Keratinocyte (primary cell): ENCODE results near the gene DENND2C. TPM values are rescaled to one million over a fixed set of nuclear protein-coding genes. Genes with fewer than 3 reads are reported as not detected.

Experiments
- DNase-seq: peaks from one replicate; pipeline ENCODE4 v3.0.0-alpha.2; 2011; ENCODE audit warnings: low read depth, missing footprints, low spot score
- FAIRE-seq: peaks from 2 replicates; lab custom pipeline; 2011; peaks lifted over from hg19 to GRCh38; lab: Jason Lieb, UNC
- H2AFZ ChIP-seq: 2 replicates; pipeline ENCODE4 v1.6.0; 2012; ENCODE audit warnings: low read length, control low read depth, inconsistent platforms; ENCODE audit not compliant: control insufficient read depth
- H3K27ac ChIP-seq: 2 replicates; pipeline ENCODE4 v1.5.1; 2011; ENCODE audit warnings: low read length; ENCODE audit not compliant: control insufficient read depth, insufficient read depth
- H3K27me3 ChIP-seq: 3 replicates; pipeline ENCODE4 v1.6.0; 2011; ENCODE audit warnings: low read length; ENCODE audit not compliant: control insufficient read depth, insufficient read depth; ENCODE audit errors: extremely low read depth
- H3K36me3 ChIP-seq, 2 experiments: 2 replicates in 1 of 2; 3 replicates in 1 of 2; pipeline ENCODE4 v1.5.1; 2011; ENCODE audit warnings: low read length in 2 of 2, mild to moderate bottlenecking in 1 of 2; ENCODE audit not compliant: control insufficient read depth in 2 of 2, insufficient read depth in 2 of 2; ENCODE audit errors: extremely low read depth in 1 of 2
- H3K4me1 ChIP-seq: 3 replicates; pipeline ENCODE4 v1.5.1; 2011; ENCODE audit warnings: low read length; ENCODE audit not compliant: control insufficient read depth, insufficient read depth; ENCODE audit errors: extremely low read depth
- H3K4me2 ChIP-seq: 3 replicates; pipeline ENCODE4 v1.6.0; 2011; ENCODE audit warnings: low read depth, low read length; ENCODE audit not compliant: control insufficient read depth, insufficient read depth; ENCODE audit errors: extremely low read depth
- H3K4me3 ChIP-seq, 3 experiments: fragments of 200-600 bp in 1 of 3; sonication (generic) in 1 of 3; 2 replicates in 2 of 3; 3 replicates in 1 of 3; pipeline ENCODE4 v1.5.1; 2011 to 2016; ENCODE audit warnings: low read length in 3 of 3, mild to moderate bottlenecking in 3 of 3, control low read depth in 2 of 3, inconsistent platforms in 1 of 3, low read depth in 1 of 3, mixed read lengths in 1 of 3, mixed run types in 1 of 3, moderate library complexity in 1 of 3; ENCODE audit not compliant: control insufficient read depth in 2 of 3, insufficient read depth in 2 of 3; ENCODE audit errors: extremely low read depth in 1 of 3
- H3K79me2 ChIP-seq: 2 replicates; pipeline ENCODE4 v1.6.0; 2012; ENCODE audit warnings: low read length; ENCODE audit not compliant: control insufficient read depth, insufficient read depth
- H3K9ac ChIP-seq: 3 replicates; pipeline ENCODE4 v1.6.0; 2011; ENCODE audit warnings: low read length; ENCODE audit not compliant: control insufficient read depth, insufficient read depth; ENCODE audit errors: extremely low read depth
- H3K9me1 ChIP-seq: 3 replicates; pipeline ENCODE4 v1.6.0; 2011; ENCODE audit warnings: low read length; ENCODE audit not compliant: control insufficient read depth, insufficient read depth; ENCODE audit errors: extremely low read depth
- H3K9me3 ChIP-seq: 2 replicates; pipeline ENCODE4 v1.5.1; 2012; ENCODE audit warnings: low read depth, low read length; ENCODE audit not compliant: control insufficient read depth
- H4K20me1 ChIP-seq: 3 replicates; pipeline ENCODE4 v1.6.0; 2011; ENCODE audit warnings: low read length; ENCODE audit not compliant: control insufficient read depth, insufficient read depth; ENCODE audit errors: extremely low read depth
- CTCF ChIP-seq, 3 experiments: IDR thresholded peaks in 1 of 3; conservative IDR thresholded peaks in 1 of 3; optimal IDR thresholded peaks in 1 of 3; 2 replicates in 2 of 3; 3 replicates in 1 of 3; pipeline versions ENCODE3 to v1.5.1; 2011; ENCODE audit warnings: low read length in 3 of 3, mild to moderate bottlenecking in 3 of 3, moderate library complexity in 2 of 3, control low read depth in 1 of 3, inconsistent platforms in 1 of 3; ENCODE audit not compliant: insufficient read depth in 2 of 3; ENCODE audit errors: extremely low read depth in 1 of 3
- EZH2 ChIP-seq: IDR thresholded peaks from one replicate; pipeline ENCODE4 v1.6.1; 2012; ENCODE audit warnings: inconsistent platforms, mild to moderate bottlenecking, low read length, moderate library complexity
- dilution Hi-C: fragments of 300-500 bp; cut with MboI; formaldehyde crosslinking; loops from one replicate; pipeline ENCODE4 v1.7.0; 2020; ENCODE audit warnings: low sequenced_read_pairs; ENCODE audit not compliant: extremely low pct_ligation_motif_present
- polyA plus RNA-seq, 5 experiments: library from polyadenylated mRNA; depleted of rRNA in 3 of 5; stranded (reverse) in 3 of 5; stranded (forward) in 1 of 5; unstranded in 1 of 5; fragments of >200 nt; gene quantifications; 1 replicate in 1 of 5; 2 replicates in 3 of 5; 3 replicates in 1 of 5; pipeline versions ENCODE4 v1.2.1 to v1.2.3, GENCODE V29; 2011 to 2012; ENCODE audit warnings: missing spikeins in 2 of 5, low read depth in 1 of 5, low replicate concordance in 1 of 5

DENND2C gene
- polyA plus RNA-seq, 1 donor (not counting 4 experiments of a cell fraction or from before 2014, with no cell fraction given) = 9.5 TPM

DNA sequence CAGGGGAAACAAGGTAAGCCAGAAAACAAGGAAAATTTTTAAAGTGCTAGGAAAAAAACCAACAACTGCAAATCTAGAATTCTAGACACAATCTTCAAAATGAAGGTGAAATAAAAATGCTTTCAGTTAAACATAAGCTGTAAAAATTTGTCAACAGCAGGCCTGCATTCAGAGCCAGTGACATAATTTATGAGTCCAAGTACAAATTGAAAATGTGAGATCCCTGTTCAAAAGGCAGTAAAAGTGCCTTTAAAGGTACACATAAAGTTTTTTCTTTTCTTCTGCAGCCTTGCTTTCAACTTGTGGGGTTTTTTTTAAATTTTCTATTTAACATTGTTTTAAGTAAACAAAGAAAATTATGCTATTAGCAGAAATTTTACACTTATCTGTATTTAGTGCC, 37.4 kb downstream of the DENND2C start:
- Histone ChIP-seq H3K4me1 (peaks cover 10% of the 10 kb centered on the region), H4K20me1 (no peaks in the 10 kb centered on the region), H3K36me3 (no peaks in the 10 kb centered on the region), H3K79me2 (peaks cover 11% of the 10 kb centered on the region), H2AFZ (no peak overlapping the region), H3K27me3 (no peaks in the 10 kb centered on the region), H3K4me3 (no peak overlapping the region), H3K4me2 (no peak overlapping the region), H3K27ac (no peak overlapping the region), H3K9me3 (no peaks in the 10 kb centered on the region), H3K9ac (no peak overlapping the region), H3K9me1 (no peaks in the 10 kb centered on the region)
- DNase-seq (no peak), FAIRE-seq (no peak)
- dilution Hi-C loops = no loop called here
- TF ChIP-seq CTCF (optimal IDR thresholded peaks at IDR 0.05 in 1 of 3, IDR thresholded peaks at IDR 0.05 in 1 of 3, conservative IDR thresholded peaks at IDR 0.05 in 1 of 3; ENCODE audit: extremely low read depth in 1 of 3, insufficient read depth in 2 of 3, low read length in 3 of 3) = no peak
- no peak for TF ChIP-seq EZH2

DNA sequence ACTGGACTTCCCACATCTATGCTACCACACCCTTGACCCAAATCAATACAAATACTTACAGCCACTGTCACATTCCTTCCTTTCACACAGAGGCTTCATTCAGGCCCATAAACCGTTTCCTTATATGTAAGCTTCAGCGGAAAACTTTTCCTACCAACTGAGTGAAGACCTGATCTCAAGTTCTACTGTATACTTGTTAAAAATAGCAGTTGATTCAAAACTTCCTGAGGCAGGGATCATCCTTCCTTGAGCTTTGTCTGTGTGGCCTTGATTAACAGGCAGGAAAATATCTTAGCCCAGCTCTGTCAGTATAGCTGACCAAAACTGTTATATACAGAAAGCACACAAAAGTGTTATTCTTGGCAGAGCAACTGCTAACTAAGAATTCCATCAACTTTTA, 42.7 kb downstream of the DENND2C start:
- Histone ChIP-seq H2AFZ (no peak overlapping the region), H3K9ac (no peak overlapping the region), H3K27me3 (no peaks in the 10 kb centered on the region), H3K9me3 (no peaks in the 10 kb centered on the region), H3K9me1 (no peaks in the 10 kb centered on the region), H4K20me1 (no peaks in the 10 kb centered on the region), H3K4me3 (no peak overlapping the region), H3K4me1 (peaks cover 10% of the 10 kb centered on the region), H3K36me3 (peaks cover 0 to 2% of the 10 kb centered on the region in 2 experiments), H3K27ac (no peak overlapping the region), H3K4me2 (no peak overlapping the region), H3K79me2 (peaks cover 10% of the 10 kb centered on the region)
- FAIRE-seq (peak; percentile 44), DNase-seq (no peak)
- TF ChIP-seq EZH2 (no peak), CTCF (optimal IDR thresholded peaks at IDR 0.05 in 1 of 3, IDR thresholded peaks at IDR 0.05 in 1 of 3, conservative IDR thresholded peaks at IDR 0.05 in 1 of 3; ENCODE audit: extremely low read depth in 1 of 3, insufficient read depth in 2 of 3, low read length in 3 of 3) (no peak)
- dilution Hi-C loops = no loop called here
